ENCODE data around the gene RASA4. TPM values are rescaled to one million over a fixed set of nuclear protein-coding genes. Genes with fewer than 3 reads are reported as not detected.
"Not testable (repeated sequence)": the region's sequence is repeated elsewhere in the genome, so short reads cannot be mapped to it uniquely, and the experiment has no call there.

RASA4 gene
- total and polyA plus RNA-seq, 2 of the 4 experiments (the other 2 are of a cell fraction) = 3.8 to 18.6 TPM

- H3K4me1 ChIP-seq (ENCODE audit: control insufficient read depth, insufficient read depth, low read length); H3K9me1 ChIP-seq (ENCODE audit: insufficient read depth, low read length); H4K91ac ChIP-seq (ENCODE audit: insufficient read depth, low read depth, low read length); in situ Hi-C loops (cut with MboI; ENCODE audit: low sequenced_read_pairs); DNase-seq; H3K36me3 ChIP-seq (ENCODE audit: control insufficient read depth, insufficient read depth, low read length); intact Hi-C loops (cut with micrococcal nuclease); BruUV-seq (replicated peaks); H3K9ac ChIP-seq (ENCODE audit: low read depth, low read length); H3K27ac ChIP-seq (ENCODE audit: insufficient read depth, low read length); H3K4me3 ChIP-seq (ENCODE audit: insufficient read depth, low read depth, low read length); H3K18ac ChIP-seq (ENCODE audit: low read depth, low read length); H3K23ac ChIP-seq (ENCODE audit: low read depth, low read length); H3K79me1 ChIP-seq (ENCODE audit: low read depth in 1 of 2, low read length in 2 of 2); H3K4me2 ChIP-seq (ENCODE audit: low read depth, low read length); H2BK120ac ChIP-seq (ENCODE audit: low read depth, low read length); H2AK5ac ChIP-seq (ENCODE audit: low read depth, low read length); H2AK9ac ChIP-seq (replicated peaks; ENCODE audit: low read depth, low read length, poor library complexity); H4K5ac ChIP-seq (ENCODE audit: low read depth, low read length); H3K9me3 ChIP-seq (ENCODE audit: control insufficient read depth, insufficient read depth, low read length); H3K56ac ChIP-seq (ENCODE audit: extremely low read depth, insufficient read depth, low read length); H2BK20ac ChIP-seq (ENCODE audit: low read depth, low read length); H4K20me1 ChIP-seq (ENCODE audit: insufficient read depth, low read length); dilution Hi-C loops (cut with HindIII; ENCODE audit: low sequenced_read_pairs, unreplicated experiment); H2AFZ ChIP-seq (replicated peaks; ENCODE audit: low read length, poor library complexity); H3K4ac ChIP-seq (ENCODE audit: low read depth, low read length); H2BK5ac ChIP-seq (ENCODE audit: low read depth, low read length, poor library complexity, severe bottlenecking); H4K8ac ChIP-seq (ENCODE audit: low read depth in 2 of 2, low read length in 2 of 2); POLR2A ChIA-PET (ENCODE audit: unreplicated experiment); H3K14ac ChIP-seq (replicated peaks; ENCODE audit: low read depth, low read length); H3K27me3 ChIP-seq (ENCODE audit: control insufficient read depth, insufficient read depth, low read length); H2BK15ac ChIP-seq (ENCODE audit: low read depth, low read length); CTCF ChIA-PET: not testable (repeated sequence)
- WGBS, 2 experiments (ENCODE audit: extremely low coverage in 2 of 2, insufficient read length in 1 of 2) = no CpG with 5 or more reads among the region's 68 CpGs
- peak; percentile 9 for ATAC-seq (ENCODE audit: low read depth)
Observed at GRCh38 chr7:102593637-102594334, 22.8 kb downstream of the RASA4 start.

DNA sequence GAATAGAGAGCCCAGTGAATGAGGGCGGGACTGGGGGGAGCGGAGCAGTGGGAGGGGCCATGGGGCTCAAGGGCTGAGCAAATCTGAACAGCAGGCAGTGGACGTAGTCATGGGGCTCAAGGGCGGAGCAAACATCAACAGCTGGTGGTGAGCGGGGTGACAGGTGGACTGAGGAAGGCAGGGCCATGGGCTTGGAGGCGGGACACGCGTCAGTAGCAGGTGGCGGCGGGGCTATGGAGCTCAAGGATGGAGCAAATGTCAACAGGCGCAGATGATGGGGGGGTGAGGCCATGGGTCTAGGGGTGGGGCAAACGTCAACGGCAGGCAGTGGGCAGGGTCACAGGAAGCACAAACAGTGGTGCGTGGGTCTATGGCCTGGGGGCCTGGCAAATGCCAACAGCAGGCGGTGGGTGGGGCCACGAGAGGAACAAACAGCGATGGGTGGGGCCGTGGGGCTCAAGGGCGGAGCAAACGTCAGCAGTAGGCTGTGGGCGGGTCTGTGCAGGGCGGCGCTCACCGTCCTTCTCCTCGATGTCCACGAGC lies 24.0 kb downstream of the RASA4 start:
- in situ Hi-C loops (cut with MboI; ENCODE audit: low sequenced_read_pairs); intact Hi-C loops (cut with micrococcal nuclease); H2AFZ ChIP-seq (replicated peaks; ENCODE audit: low read length, poor library complexity); H3K9me3 ChIP-seq (ENCODE audit: control insufficient read depth, insufficient read depth, low read length); DNase-seq; H3K27ac ChIP-seq (ENCODE audit: insufficient read depth, low read length); H2BK120ac ChIP-seq (ENCODE audit: low read depth, low read length); H2BK20ac ChIP-seq (ENCODE audit: low read depth, low read length); BruUV-seq (replicated peaks); H3K36me3 ChIP-seq (ENCODE audit: control insufficient read depth, insufficient read depth, low read length); POLR2A ChIA-PET (ENCODE audit: unreplicated experiment); H3K18ac ChIP-seq (ENCODE audit: low read depth, low read length); H3K9me1 ChIP-seq (ENCODE audit: insufficient read depth, low read length); H2AK9ac ChIP-seq (replicated peaks; ENCODE audit: low read depth, low read length, poor library complexity); H3K4me1 ChIP-seq (ENCODE audit: control insufficient read depth, insufficient read depth, low read length); H2AK5ac ChIP-seq (ENCODE audit: low read depth, low read length); H3K79me1 ChIP-seq (ENCODE audit: low read depth in 1 of 2, low read length in 2 of 2); H2BK15ac ChIP-seq (ENCODE audit: low read depth, low read length); H4K20me1 ChIP-seq (ENCODE audit: insufficient read depth, low read length); H3K4me3 ChIP-seq (ENCODE audit: insufficient read depth, low read depth, low read length); H4K91ac ChIP-seq (ENCODE audit: insufficient read depth, low read depth, low read length); CTCF ChIA-PET; H4K8ac ChIP-seq (ENCODE audit: low read depth in 2 of 2, low read length in 2 of 2); dilution Hi-C loops (cut with HindIII; ENCODE audit: low sequenced_read_pairs, unreplicated experiment); H3K9ac ChIP-seq (ENCODE audit: low read depth, low read length); H3K27me3 ChIP-seq (ENCODE audit: control insufficient read depth, insufficient read depth, low read length); H2BK5ac ChIP-seq (ENCODE audit: low read depth, low read length, poor library complexity, severe bottlenecking); H3K14ac ChIP-seq (replicated peaks; ENCODE audit: low read depth, low read length); H3K4ac ChIP-seq (ENCODE audit: low read depth, low read length); H3K23ac ChIP-seq (ENCODE audit: low read depth, low read length); H4K5ac ChIP-seq (ENCODE audit: low read depth, low read length); H3K4me2 ChIP-seq (ENCODE audit: low read depth, low read length); H3K56ac ChIP-seq (ENCODE audit: extremely low read depth, insufficient read depth, low read length): not testable (repeated sequence)
- peak; percentile 46 for ATAC-seq (ENCODE audit: low read depth)
- WGBS, 2 experiments (ENCODE audit: extremely low coverage in 2 of 2, insufficient read length in 1 of 2) = no CpG with 5 or more reads among the region's 26 CpGs
